ENCODE results near the gene DLST.

DLST gene

GRCh38 chr14:74860899-74861733 is 20.6 kb upstream of the DLST start:
- DNase-seq (ENCODE audit: low read depth): peak; percentile 83

- DNase-seq (ENCODE audit: low read depth): no peak
Measured at GRCh38 chr14:74861734-74862090, 20.0 kb upstream of the DLST start.

GRCh38 chr14:74863274-74863673 is 18.4 kb upstream of the DLST start:
- DNase-seq (ENCODE audit: low read depth): no peak

GRCh38 chr14:74864198-74864597 is 17.5 kb upstream of the DLST start:
- no peak for DNase-seq (ENCODE audit: low read depth)

- no peak for DNase-seq (ENCODE audit: low read depth)
Measured at GRCh38 chr14:74865156-74865555, 16.6 kb upstream of the DLST start.

GRCh38 chr14:74866708-74867389 is 14.9 kb upstream of the DLST start:
- DNase-seq (ENCODE audit: low read depth): no peak

- peak; percentile 44 for DNase-seq (ENCODE audit: low read depth)
Measured at GRCh38 chr14:74867673-74868072, 14.0 kb upstream of the DLST start.

GRCh38 chr14:74868739-74869138 is 13.0 kb upstream of the DLST start:
- DNase-seq (ENCODE audit: low read depth): no peak

- no peak for DNase-seq (ENCODE audit: low read depth)
Measured at GRCh38 chr14:74871819-74872218, 9.9 kb upstream of the DLST start.

GRCh38 chr14:74875204-74875603 is 6.5 kb upstream of the DLST start:
- no peak for DNase-seq (ENCODE audit: low read depth)

GRCh38 chr14:74875941-74876913 is 5.5 kb upstream of the DLST start, which contains the start of gene PROX2:
TSS of gene PROX2 (minus strand) at chr14:74876145. CDS start at chr14:74863834, 12,311 bp downstream.
- DNase-seq (ENCODE audit: low read depth): peak; percentile 8

GRCh38 chr14:74879427-74880182 is 2.1 kb upstream of the DLST start:
- DNase-seq (ENCODE audit: low read depth): no peak

- DNase-seq (ENCODE audit: low read depth): no peak
Measured at GRCh38 chr14:74882103-74882920, 596 bp downstream of the DLST start.

- DNase-seq (ENCODE audit: low read depth): no peak
Measured at GRCh38 chr14:74886001-74886400, 4.3 kb downstream of the DLST start.

GRCh38 chr14:74888164-74889158 is 6.7 kb downstream of the DLST start:
- DNase-seq (ENCODE audit: low read depth): no peak

- no peak for DNase-seq (ENCODE audit: low read depth)
Measured at GRCh38 chr14:74890262-74890661, 8.5 kb downstream of the DLST start.

- DNase-seq (ENCODE audit: low read depth): no peak
Measured at GRCh38 chr14:74891870-74892269, 10.2 kb downstream of the DLST start.

- DNase-seq (ENCODE audit: low read depth): no peak
Measured at GRCh38 chr14:74892745-74893144, 11.0 kb downstream of the DLST start.

GRCh38 chr14:74893614-74894091 is 11.9 kb downstream of the DLST start:
- no peak for DNase-seq (ENCODE audit: low read depth)

Data from activated T-cell treated with anti-CD3 and anti-CD28 coated beads for 48 hours (primary cell).